IPS-20b (cell line): ENCODE measurements around the gene MNT.
A peak's percentile ranks its signal among the peaks of the same experiment; 100 is the strongest.

Experiments
- H3K27ac ChIP-seq: one replicate; pipeline ENCODE4 v1.5.1; 2013; ENCODE audit warnings: low read length
- H3K27me3 ChIP-seq: 2 replicates; pipeline ENCODE4 v1.6.1; 2013; ENCODE audit warnings: mild to moderate bottlenecking, low read length, inconsistent platforms; ENCODE audit not compliant: insufficient read depth
- H3K36me3 ChIP-seq: 2 replicates; pipeline ENCODE4 v1.6.1; 2013; ENCODE audit warnings: low read depth, mild to moderate bottlenecking, inconsistent platforms, low read length, moderate library complexity; ENCODE audit not compliant: insufficient read depth
- H3K4me1 ChIP-seq: 2 replicates; pipeline ENCODE4 v1.6.1; 2013; ENCODE audit warnings: mild to moderate bottlenecking, control low read depth, inconsistent platforms, low read length, moderate library complexity; ENCODE audit not compliant: insufficient read depth
- H3K4me3 ChIP-seq: 2 replicates; pipeline ENCODE4 v1.5.1; 2013; ENCODE audit warnings: mild to moderate bottlenecking, low read length, inconsistent platforms
- H3K9ac ChIP-seq: 2 replicates; pipeline ENCODE4 v1.6.1; 2013; ENCODE audit warnings: low read depth, mild to moderate bottlenecking, inconsistent platforms, low read length, moderate library complexity
- H3K9me3 ChIP-seq: 2 replicates; pipeline ENCODE4 v1.6.1; 2013; ENCODE audit warnings: mild to moderate bottlenecking, low read depth, low read length, inconsistent platforms; ENCODE audit not compliant: insufficient read depth

Gene MNT

DNA sequence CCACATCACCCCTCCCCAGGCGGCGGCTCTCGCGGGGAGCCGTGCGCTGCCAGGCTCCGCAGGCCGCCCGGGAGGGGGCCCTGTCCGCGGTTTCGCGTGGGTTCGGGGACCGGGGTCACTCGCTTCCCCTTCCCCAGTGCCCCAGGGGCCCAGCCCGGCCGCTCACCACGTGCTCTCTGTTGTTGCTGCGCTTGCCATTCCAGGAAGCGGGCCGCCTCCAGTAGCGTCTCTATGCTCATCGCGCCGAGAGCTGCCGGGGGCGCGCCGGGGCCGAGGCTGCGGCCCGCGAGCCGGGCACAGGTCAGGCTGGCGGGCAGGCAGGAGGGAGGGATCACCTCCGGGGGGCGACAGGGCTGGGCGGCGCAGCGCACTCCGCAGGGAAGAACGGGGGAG, 390 bp downstream of the MNT start:
- Histone ChIP-seq H3K27me3 (peaks cover 8% of the 10 kb centered on the region; the same call in 1 of the 2 replicates), H3K27ac (no peak overlapping the region), H3K4me3 (peak overlapping the region; percentile 88), H3K4me1 (peaks cover 27% of the 10 kb centered on the region), H3K9me3 (no peaks in the 10 kb centered on the region), H3K9ac (peak overlapping the region; percentile 86), H3K36me3 (0 out of 2 replicates have a peak, but pooled peaks cover 6% of the 10 kb centered on the region)

DNA sequence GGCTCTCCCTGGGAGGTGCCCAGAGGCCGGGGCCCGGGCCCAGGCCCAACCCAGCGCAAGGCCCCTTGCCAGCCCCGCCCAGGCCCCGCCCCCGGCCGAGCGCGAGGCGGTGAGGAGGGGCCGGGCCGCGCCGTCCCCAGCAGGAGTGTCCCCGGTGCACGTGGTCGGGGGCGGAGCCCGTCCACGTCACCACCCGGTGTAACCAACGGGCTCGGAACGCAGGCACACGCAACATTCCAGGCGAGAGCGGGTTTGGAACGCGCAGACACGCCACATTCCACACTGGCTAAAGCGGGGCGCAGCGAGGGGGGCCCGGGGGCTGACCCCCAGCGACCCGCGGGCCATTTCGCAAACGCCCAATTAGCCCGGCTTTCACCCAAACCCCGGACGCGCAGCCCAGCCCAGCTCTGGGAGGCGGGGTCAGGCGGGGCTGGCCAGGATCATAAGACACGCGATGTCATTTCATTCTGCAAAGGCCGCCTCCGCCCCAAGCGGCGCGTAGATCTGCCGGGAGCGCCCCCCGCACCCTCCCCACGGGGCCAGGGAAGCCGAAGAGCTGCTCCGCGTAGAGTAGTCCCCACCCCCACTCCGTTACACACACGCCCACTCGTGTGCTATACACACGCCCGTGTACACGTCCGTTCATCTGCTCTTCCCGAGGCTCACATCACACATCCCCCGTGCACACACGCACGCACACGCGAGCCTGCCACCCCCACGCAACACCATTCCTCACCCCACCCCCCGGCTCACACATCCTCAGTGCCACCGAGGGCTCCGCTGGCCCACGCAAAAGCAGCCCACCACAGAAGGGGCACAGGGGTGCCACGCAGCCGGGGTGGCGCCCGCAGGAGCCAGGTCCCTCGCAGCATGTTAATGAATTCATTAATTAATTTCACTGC, 1.0 kb downstream of the MNT start:
- H3K27ac ChIP-seq, result peak overlapping the region; percentile 94
- H3K9me3 ChIP-seq, result no peaks in the 10 kb centered on the region
- H3K4me3 ChIP-seq, result peak overlapping the region; percentile 88
- H3K36me3 ChIP-seq, result no peaks in the 10 kb centered on the region
- H3K9ac ChIP-seq, result peak overlapping the region; percentile 96
- peaks cover 8% of the 10 kb centered on the region; the same call in 1 of the 2 replicates for H3K27me3 ChIP-seq
- H3K4me1 ChIP-seq, result peaks cover 27% of the 10 kb centered on the region

DNA sequence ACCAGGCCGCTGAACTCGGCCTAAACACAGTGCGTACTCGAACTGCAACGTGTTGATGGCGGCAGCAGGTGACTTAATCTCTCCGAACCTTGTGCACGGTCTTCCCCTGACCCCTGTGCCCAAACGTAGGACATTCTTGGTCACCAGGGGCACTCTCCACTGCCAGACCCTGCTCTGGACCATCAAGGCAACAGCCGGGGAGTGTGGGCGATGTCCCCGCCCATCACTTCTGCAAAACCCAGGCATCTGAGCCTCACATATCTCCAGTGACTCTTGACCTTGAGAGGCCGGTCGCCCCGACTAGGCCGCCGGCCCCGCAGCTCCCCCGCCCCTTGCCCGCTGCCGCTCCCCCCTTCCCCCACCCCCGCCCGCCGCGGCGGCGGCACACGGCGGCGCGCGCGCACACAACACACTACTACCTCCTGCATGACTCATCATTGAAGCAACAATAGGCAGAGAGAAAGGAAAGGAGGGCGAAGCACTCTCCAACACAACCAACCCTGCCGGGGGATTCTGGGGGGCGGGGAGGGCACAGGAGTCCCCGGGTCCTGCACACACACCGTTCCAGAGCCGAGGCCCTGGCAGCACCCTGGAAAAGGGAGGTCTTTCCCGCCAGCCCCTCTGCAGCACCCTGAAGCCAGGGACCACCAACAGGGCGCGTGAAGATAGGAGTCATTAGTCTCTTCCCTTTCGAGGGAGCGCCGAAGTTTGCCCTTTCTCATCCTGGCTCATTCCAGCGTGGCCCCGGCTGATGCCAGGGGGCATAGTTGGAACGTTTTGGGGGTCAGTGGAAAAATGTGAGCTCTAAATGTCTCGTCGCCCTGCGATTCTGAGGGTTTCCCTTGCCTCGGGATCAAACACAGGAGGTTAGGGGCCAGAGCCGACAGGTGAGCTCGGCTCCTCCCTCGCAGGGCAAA, 1.9 kb downstream of the MNT start:
- Histone ChIP-seq H3K36me3 (no peaks in the 10 kb centered on the region), H3K4me1 (peaks cover 27% of the 10 kb centered on the region), H3K27ac (peak overlapping the region; percentile 94), H3K4me3 (peak overlapping the region; percentile 88), H3K27me3 (peaks cover 8% of the 10 kb centered on the region; the same call in 1 of the 2 replicates), H3K9ac (peak overlapping the region; percentile 96), H3K9me3 (no peaks in the 10 kb centered on the region)

DNA sequence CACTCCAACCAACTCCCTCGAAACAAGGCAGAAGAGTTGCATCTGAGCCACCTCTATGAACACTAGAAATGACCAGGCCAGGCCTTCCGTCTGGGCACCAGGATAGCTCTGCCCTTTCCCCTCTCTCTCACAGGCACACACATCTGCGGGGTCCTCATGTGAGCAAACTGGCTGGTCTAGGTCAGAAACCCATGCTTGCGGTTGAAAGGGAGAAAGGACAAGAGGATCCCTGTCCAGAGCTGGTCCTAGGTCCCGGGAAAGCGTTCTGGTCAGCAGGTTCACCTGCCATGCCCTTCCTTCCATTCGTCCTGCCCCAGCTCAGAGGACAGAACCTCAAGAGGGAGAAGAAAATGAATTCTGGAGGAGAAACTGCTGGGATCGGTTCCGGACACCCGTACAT, 2.7 kb downstream of the MNT start:
- Histone ChIP-seq H3K36me3 (no peaks in the 10 kb centered on the region), H3K9ac (peak overlapping the region; percentile 96), H3K27ac (peak overlapping the region; percentile 60), H3K27me3 (peaks cover 7% of the 10 kb centered on the region; the same call in 1 of the 2 replicates), H3K4me3 (peak overlapping the region; percentile 88), H3K4me1 (peaks cover 27% of the 10 kb centered on the region), H3K9me3 (no peaks in the 10 kb centered on the region)

DNA sequence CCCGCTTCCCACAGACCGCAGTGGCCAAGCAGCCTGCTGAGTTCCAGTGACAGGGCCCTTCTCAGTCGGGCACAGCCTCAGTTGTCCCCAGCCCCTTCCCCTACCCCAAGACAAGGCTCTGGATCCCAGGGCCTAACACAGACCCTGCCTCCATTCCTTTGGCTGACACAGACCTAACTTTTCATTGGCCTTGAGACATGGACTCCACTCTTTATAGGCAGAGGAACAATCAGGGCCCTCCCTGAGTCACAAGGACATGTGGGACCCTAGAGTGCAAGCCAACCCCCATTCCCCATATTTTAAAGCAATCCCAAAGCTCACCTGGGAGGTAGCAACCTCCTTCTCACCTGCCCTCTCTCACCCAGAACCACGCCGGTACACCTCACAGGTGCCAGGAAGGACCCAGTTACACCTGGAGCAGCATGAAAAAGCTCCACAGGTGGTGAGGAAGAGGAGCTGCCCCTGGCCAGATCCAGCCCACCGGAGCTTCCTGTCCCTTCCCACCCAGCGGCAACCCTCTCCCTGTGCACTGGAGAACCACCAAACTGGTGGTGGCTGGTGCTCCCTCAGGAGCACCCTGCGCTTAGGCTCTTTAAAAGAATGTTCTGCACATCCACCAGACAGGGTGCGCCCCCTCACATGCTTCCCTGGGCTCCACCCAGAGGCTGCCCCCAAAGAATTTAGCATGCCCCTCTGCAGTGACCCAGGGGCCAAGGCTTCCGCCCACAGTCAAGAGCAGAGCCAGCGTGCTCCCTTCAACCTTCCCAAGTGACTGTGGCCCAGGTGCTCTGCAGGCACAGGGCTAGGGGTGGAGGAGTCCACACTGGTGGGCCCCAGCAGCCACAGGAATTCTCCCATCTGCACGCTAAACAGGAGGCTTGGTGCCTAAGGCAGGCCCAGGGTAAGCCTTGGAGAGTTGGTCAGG, 3.4 kb downstream of the MNT start:
- H3K9ac ChIP-seq, result peak overlapping the region; percentile 96; the same call in 1 of the 2 replicates
- peaks cover under 1% of the 10 kb centered on the region; the same call in 1 of the 2 replicates for H3K27me3 ChIP-seq
- H3K27ac ChIP-seq, result no peak overlapping the region
- H3K9me3 ChIP-seq, result no peaks in the 10 kb centered on the region
- H3K4me1 ChIP-seq, result peaks cover 26% of the 10 kb centered on the region
- no peaks in the 10 kb centered on the region for H3K36me3 ChIP-seq
- peak overlapping the region; percentile 88 for H3K4me3 ChIP-seq

DNA sequence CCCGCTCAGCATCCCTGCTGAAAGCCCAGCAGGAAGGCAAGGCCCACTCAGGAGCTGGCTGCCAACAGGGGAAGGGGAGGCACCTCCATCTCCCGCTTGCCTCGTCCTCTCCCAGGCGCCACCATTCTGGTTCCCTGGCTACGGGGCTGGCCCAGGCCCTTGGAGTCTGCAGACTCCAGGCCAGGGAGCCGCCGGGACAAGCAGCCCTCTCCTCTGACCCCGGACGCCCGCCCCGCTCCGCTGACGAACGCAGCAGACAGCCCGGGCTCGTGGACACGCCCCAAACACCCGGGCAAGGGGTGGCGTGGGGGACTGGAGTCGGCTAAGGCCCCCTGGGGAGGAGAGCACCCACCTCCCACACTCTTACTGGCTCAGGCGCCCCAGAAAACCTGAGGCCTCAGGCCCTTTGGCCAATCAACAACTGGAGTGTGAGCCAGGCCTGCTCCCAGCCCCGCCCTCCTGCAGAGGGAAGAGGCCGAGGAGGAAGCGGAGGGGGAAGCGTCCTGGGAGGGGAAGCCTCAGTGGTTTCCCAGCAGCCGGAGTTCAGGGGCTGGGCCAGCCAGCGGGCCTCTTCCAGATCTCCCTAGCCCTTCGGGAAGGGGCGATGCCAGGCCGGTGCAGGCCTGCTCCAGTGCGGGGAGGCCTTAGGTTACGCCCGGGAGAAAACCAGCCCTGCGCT, 4.2 kb downstream of the MNT start:
- peak overlapping the region; percentile 51 for H3K27ac ChIP-seq
- H3K9me3 ChIP-seq, result no peaks in the 10 kb centered on the region
- peaks cover 25% of the 10 kb centered on the region for H3K4me1 ChIP-seq
- H3K36me3 ChIP-seq, result no peaks in the 10 kb centered on the region
- peak overlapping the region; percentile 61; the same call in 1 of the 2 replicates for H3K9ac ChIP-seq
- peak overlapping the region; percentile 63 for H3K4me3 ChIP-seq
- H3K27me3 ChIP-seq, result no peaks in the 10 kb centered on the region

DNA sequence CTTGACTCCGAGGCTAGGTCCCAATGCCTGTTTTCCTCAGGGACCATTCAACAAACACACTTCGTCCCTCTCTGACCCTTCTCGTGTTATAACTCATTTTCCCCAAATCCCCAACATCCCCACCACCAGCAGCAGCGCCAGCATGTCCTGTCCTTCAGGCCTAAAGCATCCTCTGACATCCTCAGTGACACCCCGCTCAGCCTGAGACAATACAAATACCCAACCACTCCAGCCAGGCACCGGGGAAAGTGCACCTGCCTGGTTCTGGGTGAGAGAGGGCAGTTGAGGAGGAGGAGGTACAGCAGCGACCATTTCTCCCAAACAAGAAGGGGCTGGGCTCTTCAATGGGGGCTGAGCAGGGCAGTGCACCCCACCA, 4.7 kb downstream of the MNT start:
- Histone ChIP-seq H3K9ac (peak overlapping the region; percentile 33; the same call in 1 of the 2 replicates), H3K4me1 (peaks cover 25% of the 10 kb centered on the region)

DNA sequence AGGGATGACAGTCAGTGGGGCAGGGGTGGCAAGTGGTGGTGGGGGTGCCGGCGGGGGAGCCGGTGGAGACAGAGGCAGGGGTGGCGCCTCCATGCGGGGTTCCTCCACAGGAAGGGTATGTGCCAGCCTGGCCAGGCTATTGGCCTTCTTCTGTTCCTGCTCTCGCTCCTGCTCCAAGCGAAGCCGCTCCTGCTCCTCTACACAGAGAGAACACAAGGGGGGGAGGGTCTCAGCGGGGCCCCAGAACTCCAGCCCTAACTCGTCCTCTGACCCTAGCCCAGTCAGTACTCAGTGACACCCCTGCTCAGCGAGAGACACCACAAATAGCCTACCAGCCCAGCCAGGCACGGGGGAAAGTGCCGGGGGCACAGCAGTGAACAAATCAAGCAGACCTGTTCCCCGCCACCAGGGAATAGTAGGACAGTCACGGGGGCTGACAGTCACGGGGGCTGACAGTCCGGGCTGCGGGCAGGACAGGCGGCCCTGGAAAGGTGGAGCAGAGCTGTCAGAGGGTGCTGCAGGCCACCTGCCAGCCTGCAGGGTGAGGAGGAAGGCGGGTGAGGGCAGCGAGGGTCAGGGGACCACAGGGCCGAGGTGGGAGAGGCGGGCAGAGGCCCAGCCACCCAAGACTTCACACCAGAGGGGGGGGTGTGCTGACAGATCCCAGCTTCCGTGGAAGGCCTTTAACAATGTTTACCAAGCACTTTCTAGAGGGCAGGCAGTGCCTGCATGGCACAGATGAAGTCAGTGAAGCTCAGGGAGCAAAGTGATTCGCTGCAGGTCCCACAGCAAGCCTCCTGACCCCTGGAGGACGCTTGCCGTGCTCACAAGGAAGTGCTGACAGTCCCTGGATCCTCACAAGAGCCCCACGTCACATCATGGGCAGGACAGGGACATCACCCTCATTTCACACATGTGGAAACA, 5.3 kb downstream of the MNT start:
- Histone ChIP-seq H3K9me3 (no peaks in the 10 kb centered on the region), H3K36me3 (peaks cover 1% of the 10 kb centered on the region; the same call in 1 of the 2 replicates), H3K9ac (no peak overlapping the region; the same call in 1 of the 2 replicates), H3K27me3 (no peaks in the 10 kb centered on the region), H3K27ac (no peak overlapping the region), H3K4me1 (peaks cover 25% of the 10 kb centered on the region), H3K4me3 (peak overlapping the region; percentile 63; the same call in 1 of the 2 replicates)

More for the DNA sequence above, 4.7 kb downstream of the MNT start:
- peak overlapping the region; percentile 51 for H3K27ac ChIP-seq
- H3K4me3 ChIP-seq, result peak overlapping the region; percentile 63
- H3K9me3 ChIP-seq, result no peaks in the 10 kb centered on the region
- no peaks in the 10 kb centered on the region for H3K27me3 ChIP-seq
- no peaks in the 10 kb centered on the region for H3K36me3 ChIP-seq

DNA sequence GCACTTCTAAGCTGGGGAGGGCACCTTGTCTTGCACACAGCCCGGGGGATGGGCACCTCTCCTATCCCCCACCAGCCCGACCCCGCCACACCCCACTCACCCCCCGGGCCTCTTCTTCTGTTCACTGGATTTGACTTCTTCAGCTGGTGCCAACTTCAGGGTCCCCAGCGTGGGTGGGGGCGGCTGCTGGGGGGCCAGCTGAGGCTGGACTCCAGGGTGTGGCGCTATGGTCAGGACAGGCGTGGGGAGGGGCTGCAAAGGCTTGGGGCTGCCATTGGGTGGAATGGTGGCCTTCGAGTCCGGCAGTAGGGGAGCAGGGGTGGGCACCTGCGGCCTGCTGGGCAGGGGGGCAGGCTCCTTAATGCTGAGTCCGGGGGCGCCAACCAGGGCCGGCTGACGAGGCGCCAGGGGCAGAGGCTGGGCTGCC, 6.1 kb downstream of the MNT start:
- H3K9me3 ChIP-seq, result no peaks in the 10 kb centered on the region
- no peak overlapping the region for H3K27ac ChIP-seq
- peaks cover 5% of the 10 kb centered on the region; the same call in 1 of the 2 replicates for H3K36me3 ChIP-seq
- no peak overlapping the region for H3K4me3 ChIP-seq
- no peaks in the 10 kb centered on the region for H3K27me3 ChIP-seq
- no peak overlapping the region for H3K9ac ChIP-seq
- H3K4me1 ChIP-seq, result peaks cover 25% of the 10 kb centered on the region
